ENCODE measurements around the gene ARHGEF37.

The ARHGEF37 gene

DNA sequence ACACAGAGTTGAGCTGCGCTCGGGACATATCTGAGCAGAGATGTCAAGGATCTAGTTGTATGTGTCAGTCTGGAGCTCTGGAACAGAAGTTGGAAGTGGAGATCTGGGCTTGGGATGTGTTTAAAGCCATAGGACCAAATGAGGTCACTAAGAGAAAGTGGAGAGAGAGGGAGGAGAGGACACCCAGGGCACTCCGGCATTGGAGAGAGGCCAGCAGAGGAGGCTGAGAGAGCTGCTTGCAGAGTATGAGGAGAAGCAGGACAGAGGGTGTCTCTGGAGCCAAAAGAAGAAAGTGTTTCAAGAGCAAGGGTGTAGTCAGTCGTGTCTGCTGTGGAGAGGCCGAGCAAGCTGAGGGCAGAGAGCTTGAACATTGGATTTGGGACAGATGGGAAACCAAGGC is 34.7 kb downstream of the ARHGEF37 start:
- Histone ChIP-seq H3K27me3 (ENCODE audit: control insufficient read depth, insufficient read depth, low read length) (no peaks in the 10 kb centered on the region), H3K36me3 (ENCODE audit: control insufficient read depth, insufficient read depth, low read length) (no peaks in the 10 kb centered on the region), H3K9me3 (ENCODE audit: control insufficient read depth, insufficient read depth, low read length) (no peaks in the 10 kb centered on the region), H3K27ac (ENCODE audit: low read depth, low read length) (no peak overlapping the region), H3K9ac (ENCODE audit: low read depth, low read length) (no peak overlapping the region), H3K4me3 (ENCODE audit: low read depth, low read length) (no peak overlapping the region), H3K4me1 (ENCODE audit: control insufficient read depth, insufficient read depth, low read length) (no peaks in the 10 kb centered on the region)

GRCh38 chr5:149616727-149617285 is 35.5 kb downstream of the ARHGEF37 start:
- Histone ChIP-seq H3K9me3 (ENCODE audit: control insufficient read depth, insufficient read depth, low read length) (no peaks in the 10 kb centered on the region), H3K4me3 (ENCODE audit: low read depth, low read length) (no peak overlapping the region), H3K4me1 (ENCODE audit: control insufficient read depth, insufficient read depth, low read length) (no peaks in the 10 kb centered on the region), H3K27ac (ENCODE audit: low read depth, low read length) (no peak overlapping the region), H3K27me3 (ENCODE audit: control insufficient read depth, insufficient read depth, low read length) (no peaks in the 10 kb centered on the region), H3K36me3 (ENCODE audit: control insufficient read depth, insufficient read depth, low read length) (no peaks in the 10 kb centered on the region), H3K9ac (ENCODE audit: low read depth, low read length) (no peak overlapping the region)

- no peak overlapping the region for H3K4me3 ChIP-seq (ENCODE audit: low read depth, low read length)
- no peaks in the 10 kb centered on the region for H3K4me1 ChIP-seq (ENCODE audit: control insufficient read depth, insufficient read depth, low read length)
- H3K36me3 ChIP-seq (ENCODE audit: control insufficient read depth, insufficient read depth, low read length): no peaks in the 10 kb centered on the region
- H3K9ac ChIP-seq (ENCODE audit: low read depth, low read length): no peak overlapping the region
- no peaks in the 10 kb centered on the region for H3K27me3 ChIP-seq (ENCODE audit: control insufficient read depth, insufficient read depth, low read length)
- H3K27ac ChIP-seq (ENCODE audit: low read depth, low read length): no peak overlapping the region
- H3K9me3 ChIP-seq (ENCODE audit: control insufficient read depth, insufficient read depth, low read length): no peaks in the 10 kb centered on the region
Observed at GRCh38 chr5:149617760-149618306, 36.5 kb downstream of the ARHGEF37 start.

- Histone ChIP-seq H3K27me3 (ENCODE audit: control insufficient read depth, insufficient read depth, low read length) (no peaks in the 10 kb centered on the region), H3K9ac (ENCODE audit: low read depth, low read length) (no peak overlapping the region), H3K36me3 (ENCODE audit: control insufficient read depth, insufficient read depth, low read length) (no peaks in the 10 kb centered on the region), H3K4me3 (ENCODE audit: low read depth, low read length) (no peak overlapping the region), H3K27ac (ENCODE audit: low read depth, low read length) (no peak overlapping the region), H3K9me3 (ENCODE audit: control insufficient read depth, insufficient read depth, low read length) (no peaks in the 10 kb centered on the region), H3K4me1 (ENCODE audit: control insufficient read depth, insufficient read depth, low read length) (no peaks in the 10 kb centered on the region)
Observed at GRCh38 chr5:149618581-149619248, 37.4 kb downstream of the ARHGEF37 start.

DNA sequence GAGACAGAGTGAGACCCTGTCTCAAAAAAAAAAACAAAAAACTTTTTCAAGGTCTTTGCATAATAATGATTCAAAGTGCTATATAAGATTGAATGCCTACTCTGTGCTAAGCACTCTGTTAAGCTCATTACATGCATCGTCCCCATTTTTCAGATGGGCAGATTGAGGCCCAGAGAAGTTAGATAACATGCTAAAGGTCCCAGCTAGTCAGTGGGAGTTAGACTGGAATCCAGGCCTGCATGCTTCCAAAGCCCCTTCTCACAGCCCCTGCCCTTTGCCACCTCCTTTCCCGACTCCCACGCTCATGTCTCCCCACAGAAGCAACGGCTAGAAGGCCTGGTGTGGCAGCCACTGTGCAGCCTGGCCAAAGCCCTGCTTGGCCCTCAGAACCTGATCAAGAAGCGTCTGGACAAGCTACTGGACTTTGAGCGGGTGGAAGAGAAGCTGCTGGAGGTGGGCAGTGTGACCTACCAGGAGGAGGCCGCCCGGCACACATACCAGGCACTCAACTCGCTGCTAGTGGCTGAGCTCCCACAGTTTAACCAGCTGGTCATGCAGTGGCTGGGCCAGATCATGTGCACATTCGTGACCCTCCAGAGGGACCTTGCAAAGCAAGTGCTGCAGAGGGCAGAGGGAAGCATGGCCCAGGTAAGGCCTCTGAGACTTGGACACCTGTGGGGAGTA is 40.3 kb downstream of the ARHGEF37 start:
- H3K36me3 ChIP-seq (ENCODE audit: control insufficient read depth, insufficient read depth, low read length): no peaks in the 10 kb centered on the region
- H3K27me3 ChIP-seq (ENCODE audit: control insufficient read depth, insufficient read depth, low read length): no peaks in the 10 kb centered on the region
- H3K9me3 ChIP-seq (ENCODE audit: control insufficient read depth, insufficient read depth, low read length): no peaks in the 10 kb centered on the region
- H3K4me1 ChIP-seq (ENCODE audit: control insufficient read depth, insufficient read depth, low read length): no peaks in the 10 kb centered on the region
- H3K9ac ChIP-seq (ENCODE audit: low read depth, low read length): no peak overlapping the region
- H3K27ac ChIP-seq (ENCODE audit: low read depth, low read length): no peak overlapping the region
- no peak overlapping the region for H3K4me3 ChIP-seq (ENCODE audit: low read depth, low read length)

GRCh38 chr5:149622466-149622865 is 41.2 kb downstream of the ARHGEF37 start:
- no peaks in the 10 kb centered on the region for H3K36me3 ChIP-seq (ENCODE audit: control insufficient read depth, insufficient read depth, low read length)

GRCh38 chr5:149623473-149623872 is 42.2 kb downstream of the ARHGEF37 start:
- no peak overlapping the region for H3K4me3 ChIP-seq (ENCODE audit: low read depth, low read length)
- no peak overlapping the region for H3K27ac ChIP-seq (ENCODE audit: low read depth, low read length)

More at GRCh38 chr5:149622466-149622865, 41.2 kb downstream of the ARHGEF37 start:
- Histone ChIP-seq H3K27ac (ENCODE audit: low read depth, low read length) (no peak overlapping the region), H3K9ac (ENCODE audit: low read depth, low read length) (no peak overlapping the region), H3K4me3 (ENCODE audit: low read depth, low read length) (no peak overlapping the region), H3K27me3 (ENCODE audit: control insufficient read depth, insufficient read depth, low read length) (no peaks in the 10 kb centered on the region), H3K9me3 (ENCODE audit: control insufficient read depth, insufficient read depth, low read length) (no peaks in the 10 kb centered on the region), H3K4me1 (ENCODE audit: control insufficient read depth, insufficient read depth, low read length) (no peaks in the 10 kb centered on the region)

GRCh38 chr5:149627070-149627469 is 45.8 kb downstream of the ARHGEF37 start:
- Histone ChIP-seq H3K27ac (ENCODE audit: low read depth, low read length) (no peak overlapping the region), H3K36me3 (ENCODE audit: control insufficient read depth, insufficient read depth, low read length) (no peaks in the 10 kb centered on the region), H3K9me3 (ENCODE audit: control insufficient read depth, insufficient read depth, low read length) (no peaks in the 10 kb centered on the region), H3K9ac (ENCODE audit: low read depth, low read length) (no peak overlapping the region), H3K4me1 (ENCODE audit: control insufficient read depth, insufficient read depth, low read length) (peaks cover 3% of the 10 kb centered on the region; the same call in 1 of the 2 replicates), H3K27me3 (ENCODE audit: control insufficient read depth, insufficient read depth, low read length) (no peaks in the 10 kb centered on the region), H3K4me3 (ENCODE audit: low read depth, low read length) (no peak overlapping the region)

More at GRCh38 chr5:149623473-149623872, 42.2 kb downstream of the ARHGEF37 start:
- no peaks in the 10 kb centered on the region for H3K9me3 ChIP-seq (ENCODE audit: control insufficient read depth, insufficient read depth, low read length)
- H3K4me1 ChIP-seq (ENCODE audit: control insufficient read depth, insufficient read depth, low read length): 0 out of 2 replicates have a peak, but pooled peaks cover 2% of the 10 kb centered on the region
- H3K9ac ChIP-seq (ENCODE audit: low read depth, low read length): no peak overlapping the region
- no peaks in the 10 kb centered on the region for H3K36me3 ChIP-seq (ENCODE audit: control insufficient read depth, insufficient read depth, low read length)
- H3K27me3 ChIP-seq (ENCODE audit: control insufficient read depth, insufficient read depth, low read length): no peaks in the 10 kb centered on the region

DNA sequence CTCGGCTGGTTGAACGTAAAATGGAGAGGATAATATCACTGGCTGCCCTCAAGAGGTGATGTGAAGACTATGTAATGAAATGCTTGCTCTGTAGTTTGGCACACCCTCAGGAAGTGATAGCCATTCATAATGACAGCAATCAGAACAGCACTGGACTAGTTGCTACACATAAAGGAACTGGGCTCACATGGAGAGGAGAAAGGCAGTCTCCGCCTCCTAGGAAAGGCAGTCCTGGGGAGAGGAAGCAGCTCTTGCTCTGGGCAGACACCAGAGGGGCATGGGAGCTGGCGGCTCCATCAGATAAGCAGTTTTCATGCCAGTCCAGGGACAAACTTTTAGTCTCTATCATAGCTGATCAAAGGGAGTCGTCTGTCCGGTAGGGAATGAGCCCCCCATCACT is 46.9 kb downstream of the ARHGEF37 start:
- H3K4me3 ChIP-seq (ENCODE audit: low read depth, low read length): no peak overlapping the region
- no peak overlapping the region for H3K9ac ChIP-seq (ENCODE audit: low read depth, low read length)
- no peaks in the 10 kb centered on the region for H3K27me3 ChIP-seq (ENCODE audit: control insufficient read depth, insufficient read depth, low read length)
- no peaks in the 10 kb centered on the region for H3K36me3 ChIP-seq (ENCODE audit: control insufficient read depth, insufficient read depth, low read length)
- H3K27ac ChIP-seq (ENCODE audit: low read depth, low read length): no peak overlapping the region
- no peaks in the 10 kb centered on the region for H3K9me3 ChIP-seq (ENCODE audit: control insufficient read depth, insufficient read depth, low read length)
- H3K4me1 ChIP-seq (ENCODE audit: control insufficient read depth, insufficient read depth, low read length): peaks cover 14% of the 10 kb centered on the region

DNA sequence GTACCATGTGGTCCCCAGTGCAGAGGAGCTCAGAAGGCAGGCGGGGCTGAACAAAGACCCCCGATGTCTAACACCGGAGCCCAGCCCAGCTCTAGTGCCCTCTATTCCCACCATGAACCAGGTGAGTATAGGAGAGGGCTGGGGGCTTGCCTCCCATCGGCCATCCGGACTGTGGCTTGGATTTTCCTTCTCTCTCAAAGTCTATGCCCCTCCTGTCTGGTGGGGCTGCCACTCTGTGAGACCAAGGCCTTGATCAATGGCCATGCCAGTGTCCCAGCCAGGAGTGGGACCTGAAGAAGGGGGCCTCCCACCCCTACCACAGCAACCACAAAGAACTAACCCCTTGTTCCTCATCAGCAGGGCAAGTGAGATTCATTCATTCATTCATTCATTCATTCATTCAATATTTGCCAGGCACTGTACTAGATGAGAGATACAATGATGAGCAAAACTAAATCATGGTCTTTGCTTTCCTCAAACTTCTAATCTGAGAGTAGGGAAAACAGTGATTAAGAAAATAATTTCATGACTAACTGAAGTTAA is 47.6 kb downstream of the ARHGEF37 start:
- Histone ChIP-seq H3K4me3 (ENCODE audit: low read depth, low read length) (no peak overlapping the region), H3K9me3 (ENCODE audit: control insufficient read depth, insufficient read depth, low read length) (no peaks in the 10 kb centered on the region), H3K4me1 (ENCODE audit: control insufficient read depth, insufficient read depth, low read length) (peaks cover 21% of the 10 kb centered on the region), H3K27me3 (ENCODE audit: control insufficient read depth, insufficient read depth, low read length) (no peaks in the 10 kb centered on the region), H3K36me3 (ENCODE audit: control insufficient read depth, insufficient read depth, low read length) (no peaks in the 10 kb centered on the region), H3K27ac (ENCODE audit: low read depth, low read length) (no peak overlapping the region), H3K9ac (ENCODE audit: low read depth, low read length) (no peak overlapping the region)

GRCh38 chr5:149629421-149629820 is 48.1 kb downstream of the ARHGEF37 start:
- Histone ChIP-seq H3K36me3 (ENCODE audit: control insufficient read depth, insufficient read depth, low read length) (no peaks in the 10 kb centered on the region), H3K9ac (ENCODE audit: low read depth, low read length) (no peak overlapping the region), H3K27ac (ENCODE audit: low read depth, low read length) (no peak overlapping the region), H3K27me3 (ENCODE audit: control insufficient read depth, insufficient read depth, low read length) (no peaks in the 10 kb centered on the region), H3K4me1 (ENCODE audit: control insufficient read depth, insufficient read depth, low read length) (peaks cover 23% of the 10 kb centered on the region), H3K9me3 (ENCODE audit: control insufficient read depth, insufficient read depth, low read length) (no peaks in the 10 kb centered on the region), H3K4me3 (ENCODE audit: low read depth, low read length) (no peak overlapping the region)

Measured in HUES48 (cell line).